RPMI7951 (cell line): ENCODE results near the gene TAF11L11. TPM values are rescaled to one million over a fixed set of nuclear protein-coding genes. Genes with fewer than 3 reads are reported as not detected.
"Not testable (repeated sequence)": the region's sequence is repeated elsewhere in the genome, so short reads cannot be mapped to it uniquely, and the experiment has no call there.

Experiments used
- DNase-seq: peaks from one replicate; pipeline ENCODE4 v3.0.0-alpha.2; 2012; ENCODE audit warnings: low read depth
- total RNA-seq: library from RNA; depleted of rRNA; stranded (reverse); fragments of >200 nt; shearing (Covaris generic); gene quantifications from 2 replicates; pipeline ENCODE4 v1.2.3, GENCODE V29; 2014; rRNA removed

Gene TAF11L11
- total RNA-seq, result not detected in 2 replicates

- not testable (repeated sequence) for DNase-seq
These were observed at the start of gene TAF11L11 for GRCh38 chr5:17603880-17604279. TSS of gene TAF11L11 (plus strand) at chr5:17604183.

GRCh38 chr5:17585658-17586057 lies 18.3 kb upstream of the TAF11L11 start, which contains the start of gene TAF11L7:
TSS of gene TAF11L7 (minus strand) at chr5:17585758.
- not testable (repeated sequence) for DNase-seq

GRCh38 chr5:17590860-17591259 lies 13.1 kb upstream of the TAF11L11 start, which contains the start of gene TAF11L8:
TSS of gene TAF11L8 (minus strand) at chr5:17590960.
- not testable (repeated sequence) for DNase-seq

GRCh38 chr5:17594255-17594654 lies 9.7 kb upstream of the TAF11L11 start, which contains the start of gene TAF11L9:
TSS of gene TAF11L9 (minus strand) at chr5:17594394.
- not testable (repeated sequence) for DNase-seq

GRCh38 chr5:17597728-17598127 lies 6.3 kb upstream of the TAF11L11 start, which contains the start of gene TAF11L10:
TSS of gene TAF11L10 (minus strand) at chr5:17597828.
- not testable (repeated sequence) for DNase-seq

GRCh38 chr5:17604951-17605350 lies 968 bp downstream of the TAF11L11 start:
- DNase-seq, result no peak

- DNase-seq, result not testable (repeated sequence)
These were observed 3.5 kb downstream of the TAF11L11 start for GRCh38 chr5:17607461-17607860.

GRCh38 chr5:17610092-17610491 lies 6.1 kb downstream of the TAF11L11 start, which contains the start of gene TAF11L12:
TSS of gene TAF11L12 (plus strand) at chr5:17610392.
- not testable (repeated sequence) for DNase-seq

GRCh38 chr5:17614872-17615605 lies 11.1 kb downstream of the TAF11L11 start:
- no peak for DNase-seq

- no peak for DNase-seq
These were observed 15.4 kb downstream of the TAF11L11 start for GRCh38 chr5:17619354-17619753.

GRCh38 chr5:17620627-17621026 lies 16.6 kb downstream of the TAF11L11 start:
- DNase-seq, result no peak

GRCh38 chr5:17625686-17626085 lies 21.7 kb downstream of the TAF11L11 start:
- no peak for DNase-seq

GRCh38 chr5:17631788-17632187 lies 27.8 kb downstream of the TAF11L11 start, which contains the start of gene TAF11L13:
TSS of gene TAF11L13 (plus strand) at chr5:17632088.
- not testable (repeated sequence) for DNase-seq

- no peak for DNase-seq
These were observed 30.2 kb downstream of the TAF11L11 start, which contains the start of gene TAF11L14 for GRCh38 chr5:17634160-17634559. TSS of gene TAF11L14 (plus strand) at chr5:17634460.

- DNase-seq, result not testable (repeated sequence)
These were observed 45.2 kb downstream of the TAF11L11 start for GRCh38 chr5:17649232-17649631.

GRCh38 chr5:17655201-17655759 lies 51.3 kb downstream of the TAF11L11 start:
- DNase-seq, result not testable (repeated sequence)

Other genes starting within 250 kb of the TAF11L11 start
- gene TAF11L2, start 106.0 kb upstream of the TAF11L11 start, total RNA-seq, result not detected in 2 replicates
- gene TAF11L3, start 85.8 kb upstream of the TAF11L11 start, total RNA-seq, result not detected in 2 replicates
- not detected in 2 replicates for gene TAF11L4, start 82.4 kb upstream of the TAF11L11 start, total RNA-seq
- not detected in 2 replicates for gene TAF11L5, start 78.9 kb upstream of the TAF11L11 start, total RNA-seq
- gene TAF11L6, start 75.5 kb upstream of the TAF11L11 start, total RNA-seq, result not detected in 2 replicates
- not detected in 2 replicates for gene TAF11L7, start 18.4 kb upstream of the TAF11L11 start, total RNA-seq
- gene TAF11L8, start 13.2 kb upstream of the TAF11L11 start, total RNA-seq, result not detected in 2 replicates
- not detected in 2 replicates for gene TAF11L9, start 9.8 kb upstream of the TAF11L11 start, total RNA-seq
- not detected in 2 replicates for gene TAF11L10, start 6.4 kb upstream of the TAF11L11 start, total RNA-seq
- gene TAF11L12, start 6.2 kb downstream of the TAF11L11 start, total RNA-seq, result not detected in 2 replicates
- gene TAF11L13, start 27.9 kb downstream of the TAF11L11 start, total RNA-seq, result not detected in 2 replicates
- gene TAF11L14, start 30.3 kb downstream of the TAF11L11 start, total RNA-seq, result not detected in 2 replicates